Nephron (organoid): Measurements from ENCODE around the gene DUSP1.

ENCODE experiments used
- H3K27ac Mint-ChIP-seq, 3 experiments: 2 replicates each; pipeline ENCODE4 v1.8.0; 2020; ENCODE audit warnings: mixed read lengths in 3 of 3, mild to moderate bottlenecking in 2 of 3, moderate library complexity in 1 of 3
- H3K27me3 Mint-ChIP-seq: 2 replicates; pipeline ENCODE4 v1.8.0; 2021; ENCODE audit warnings: low read depth, mild to moderate bottlenecking, moderate library complexity, mixed read lengths
- H3K36me3 Mint-ChIP-seq: 2 replicates; pipeline ENCODE4 v1.8.0; 2020; ENCODE audit warnings: low read depth, mixed read lengths
- H3K4me1 Mint-ChIP-seq: 2 replicates; pipeline ENCODE4 v1.8.0; 2020; ENCODE audit warnings: mixed read lengths
- H3K4me3 Mint-ChIP-seq, 3 experiments: 2 replicates each; pipeline ENCODE4 v1.8.0; 2020; ENCODE audit warnings: mild to moderate bottlenecking in 3 of 3, mixed read lengths in 3 of 3, moderate library complexity in 2 of 3
- H3K9me3 Mint-ChIP-seq: 2 replicates; pipeline ENCODE4 v1.8.0; 2020; ENCODE audit warnings: mixed read lengths
- TF ChIP-seq, protein P1 (sequence below), 3 experiments: fragments of 200-600 bp; sonication (generic); IDR thresholded peaks; one replicate each; pipeline ENCODE4 v1.5.0; 2021; ENCODE audit warnings: antibody characterized with exemption in 3 of 3; ENCODE audit not compliant: unreplicated experiment in 3 of 3

The DUSP1 gene

DNA sequence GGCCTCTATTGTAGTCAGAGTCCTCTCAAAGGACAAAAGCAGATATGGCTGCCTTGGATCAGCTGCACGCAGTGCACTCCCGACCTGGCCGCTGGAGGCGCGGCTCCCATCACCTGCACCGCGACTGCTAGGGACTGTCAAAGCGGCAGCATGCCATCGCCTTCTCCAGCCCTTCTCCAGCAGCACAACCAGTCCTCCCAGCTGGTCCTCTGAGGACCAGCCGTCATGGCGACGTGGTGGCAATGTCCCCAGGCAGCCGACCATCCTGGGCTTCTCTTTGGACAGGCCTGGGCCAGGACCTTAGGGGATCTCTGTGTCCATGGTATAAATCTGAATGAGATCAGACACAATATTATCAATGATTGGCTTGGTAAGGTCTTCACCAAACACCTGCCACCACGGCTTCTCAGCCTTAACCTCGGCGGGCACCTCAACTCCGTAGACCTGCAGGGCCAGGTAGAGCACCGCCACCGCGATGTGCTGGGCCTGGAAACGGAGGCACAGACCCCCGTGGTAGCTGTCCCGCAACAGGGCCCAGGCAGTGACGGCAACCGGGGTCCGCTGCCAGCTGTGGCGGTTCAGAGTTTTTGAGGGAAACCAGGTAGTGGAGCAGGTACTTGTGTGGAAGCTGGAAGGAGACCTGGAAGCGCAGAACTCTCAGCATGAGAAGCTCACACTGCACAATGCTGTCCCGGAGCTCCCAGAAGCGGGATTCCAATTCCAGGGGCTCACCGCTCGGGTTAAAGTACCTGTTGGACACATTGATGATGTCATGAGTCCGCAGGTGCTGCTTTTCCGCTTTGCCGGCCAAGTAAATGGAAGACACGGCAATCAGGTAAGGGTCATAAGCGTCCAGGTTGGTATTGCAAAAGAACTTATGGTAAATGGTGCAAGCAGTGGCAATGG, 8.5 kb downstream of the DUSP1 start:
- peaks cover 39% of the 10 kb centered on the region for H3K4me1 Mint-ChIP-seq
- peaks cover 13% of the 10 kb centered on the region for H3K36me3 Mint-ChIP-seq
- H3K27ac Mint-ChIP-seq, result no peak overlapping the region
- H3K9me3 Mint-ChIP-seq, result peaks cover 24% of the 10 kb centered on the region
- H3K27me3 Mint-ChIP-seq, result peaks cover 4% of the 10 kb centered on the region
- TF ChIP-seq, protein P1, sequence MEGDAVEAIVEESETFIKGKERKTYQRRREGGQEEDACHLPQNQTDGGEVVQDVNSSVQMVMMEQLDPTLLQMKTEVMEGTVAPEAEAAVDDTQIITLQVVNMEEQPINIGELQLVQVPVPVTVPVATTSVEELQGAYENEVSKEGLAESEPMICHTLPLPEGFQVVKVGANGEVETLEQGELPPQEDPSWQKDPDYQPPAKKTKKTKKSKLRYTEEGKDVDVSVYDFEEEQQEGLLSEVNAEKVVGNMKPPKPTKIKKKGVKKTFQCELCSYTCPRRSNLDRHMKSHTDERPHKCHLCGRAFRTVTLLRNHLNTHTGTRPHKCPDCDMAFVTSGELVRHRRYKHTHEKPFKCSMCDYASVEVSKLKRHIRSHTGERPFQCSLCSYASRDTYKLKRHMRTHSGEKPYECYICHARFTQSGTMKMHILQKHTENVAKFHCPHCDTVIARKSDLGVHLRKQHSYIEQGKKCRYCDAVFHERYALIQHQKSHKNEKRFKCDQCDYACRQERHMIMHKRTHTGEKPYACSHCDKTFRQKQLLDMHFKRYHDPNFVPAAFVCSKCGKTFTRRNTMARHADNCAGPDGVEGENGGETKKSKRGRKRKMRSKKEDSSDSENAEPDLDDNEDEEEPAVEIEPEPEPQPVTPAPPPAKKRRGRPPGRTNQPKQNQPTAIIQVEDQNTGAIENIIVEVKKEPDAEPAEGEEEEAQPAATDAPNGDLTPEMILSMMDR (IDR thresholded peaks at IDR 0.05; ENCODE audit: unreplicated experiment in 3 of 3), result no peak
- H3K4me3 Mint-ChIP-seq, result no peak overlapping the region

DNA sequence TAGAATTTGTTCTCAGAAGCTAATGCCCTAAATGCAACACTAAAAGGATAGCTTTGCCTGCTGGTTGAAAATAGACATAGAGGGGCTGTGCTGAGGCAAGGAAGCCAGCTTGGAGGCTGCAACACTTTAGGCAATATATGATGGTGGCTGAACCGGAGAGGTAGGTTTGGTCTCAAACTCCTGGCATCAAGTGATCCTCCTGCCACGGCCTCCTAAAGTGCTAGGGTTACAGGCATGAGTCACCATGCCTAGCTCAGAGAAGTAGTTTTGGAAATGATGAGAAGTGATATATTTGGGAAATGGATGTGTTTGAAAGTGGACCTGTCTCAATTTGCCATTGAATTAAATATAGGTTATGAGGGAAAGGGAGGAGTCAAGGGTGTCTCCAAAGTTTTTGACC, 10.0 kb downstream of the DUSP1 start:
- H3K4me1 Mint-ChIP-seq, result peaks cover 25% of the 10 kb centered on the region
- peaks cover 4% of the 10 kb centered on the region for H3K27me3 Mint-ChIP-seq
- peak overlapping the region in 2 of 3 experiments; percentile 7 to 22 for H3K27ac Mint-ChIP-seq
- H3K9me3 Mint-ChIP-seq, result peaks cover 27% of the 10 kb centered on the region
- TF ChIP-seq, protein P1 (IDR thresholded peaks at IDR 0.05; ENCODE audit: unreplicated experiment in 3 of 3), result no peak
- peak overlapping the region in 1 of 3 experiments; percentile 9 for H3K4me3 Mint-ChIP-seq
- H3K36me3 Mint-ChIP-seq, result peaks cover 5% of the 10 kb centered on the region

DNA sequence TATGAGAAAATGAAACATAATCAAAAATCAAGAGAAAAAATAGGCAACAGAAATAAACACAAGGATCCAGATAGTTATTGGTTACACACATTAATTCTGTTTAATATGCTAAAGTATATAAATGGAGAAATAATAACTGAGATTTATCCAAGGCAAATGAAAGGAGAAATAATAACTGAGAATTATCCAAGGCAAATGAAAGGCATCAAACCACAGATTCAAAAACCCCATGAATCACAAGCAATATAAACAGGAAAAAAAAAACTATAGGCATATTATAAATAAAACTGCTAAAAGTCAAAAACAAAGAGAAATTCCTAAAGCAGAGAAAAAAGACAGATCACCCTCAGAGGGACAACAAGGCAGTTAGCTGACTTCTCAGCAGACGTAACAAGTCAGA, 10.9 kb downstream of the DUSP1 start:
- no peak overlapping the region for H3K4me3 Mint-ChIP-seq
- H3K27me3 Mint-ChIP-seq, result peaks cover 4% of the 10 kb centered on the region
- H3K36me3 Mint-ChIP-seq, result peaks cover 5% of the 10 kb centered on the region

DNA sequence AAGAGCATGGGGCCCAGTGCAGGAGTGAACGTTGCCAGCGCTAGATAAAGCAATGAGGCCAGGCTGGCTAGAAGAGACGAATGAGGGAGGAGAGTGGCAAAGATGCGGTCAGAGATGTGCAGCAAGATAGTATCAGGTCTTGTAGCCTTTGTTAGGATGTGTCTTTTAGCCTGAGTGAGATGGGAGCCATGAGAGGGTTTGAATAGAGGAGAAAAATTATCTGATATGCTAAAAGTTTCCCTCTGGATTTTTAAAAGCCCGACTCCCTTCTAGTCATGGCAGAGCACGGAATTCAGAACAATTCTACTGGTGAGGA, 12.2 kb downstream of the DUSP1 start:
- H3K27me3 Mint-ChIP-seq, result peaks cover 4% of the 10 kb centered on the region
- no peak overlapping the region for H3K4me3 Mint-ChIP-seq
- H3K4me1 Mint-ChIP-seq, result peaks cover 11% of the 10 kb centered on the region

More for the DNA sequence above, 10.9 kb downstream of the DUSP1 start:
- TF ChIP-seq, protein P1 (IDR thresholded peaks at IDR 0.05; ENCODE audit: unreplicated experiment in 3 of 3), result no peak
- H3K9me3 Mint-ChIP-seq, result peaks cover 27% of the 10 kb centered on the region
- H3K27ac Mint-ChIP-seq, result no peak overlapping the region
- H3K4me1 Mint-ChIP-seq, result peaks cover 17% of the 10 kb centered on the region

DNA sequence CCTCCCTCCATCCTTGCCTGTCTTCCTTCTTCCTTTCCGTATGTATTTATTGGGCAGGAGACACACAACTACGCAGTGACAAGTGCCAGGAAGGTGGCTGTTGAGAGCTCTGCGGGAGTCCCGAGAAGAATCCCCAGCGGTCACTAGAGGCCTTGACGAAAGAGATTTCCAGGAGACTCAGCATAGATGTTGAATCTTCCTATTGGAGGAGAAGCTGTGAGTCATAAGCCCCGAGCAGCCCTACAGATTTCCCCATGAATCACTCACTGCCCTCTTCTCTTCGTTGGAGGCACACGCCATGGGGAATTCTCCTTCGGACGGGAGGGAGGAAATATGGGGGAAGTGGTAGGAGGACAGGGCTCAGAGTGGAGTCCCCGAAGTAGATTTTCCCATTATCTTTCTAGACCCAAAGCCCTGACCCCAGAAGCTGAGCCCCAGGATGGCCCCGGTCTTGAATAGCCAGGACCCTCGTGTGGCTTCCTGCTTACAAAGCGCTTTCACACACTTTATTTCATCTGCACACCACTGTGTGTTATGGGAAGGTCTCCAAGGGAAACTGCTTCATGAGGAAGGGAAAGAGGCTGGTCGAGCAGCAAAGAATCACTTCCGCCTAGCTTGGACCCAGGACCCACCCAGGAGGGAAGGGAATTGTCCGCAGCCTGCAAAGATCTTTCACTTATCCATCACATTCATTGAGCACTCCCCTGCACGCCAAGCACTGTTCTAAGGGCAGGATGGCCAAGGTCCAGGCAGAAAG, 12.7 kb downstream of the DUSP1 start:
- H3K36me3 Mint-ChIP-seq, result peaks cover 5% of the 10 kb centered on the region
- H3K27me3 Mint-ChIP-seq, result peaks cover 4% of the 10 kb centered on the region
- H3K9me3 Mint-ChIP-seq, result peaks cover 27% of the 10 kb centered on the region
- TF ChIP-seq, protein P1 (IDR thresholded peaks at IDR 0.05; ENCODE audit: unreplicated experiment in 3 of 3), result no peak
- H3K4me3 Mint-ChIP-seq, result no peak overlapping the region
- H3K4me1 Mint-ChIP-seq, result peaks cover 11% of the 10 kb centered on the region
- peak overlapping the region; percentile 4 to 35 (median 13) for H3K27ac Mint-ChIP-seq

More for the DNA sequence above, 12.2 kb downstream of the DUSP1 start:
- peaks cover 27% of the 10 kb centered on the region for H3K9me3 Mint-ChIP-seq
- TF ChIP-seq, protein P1 (IDR thresholded peaks at IDR 0.05; ENCODE audit: unreplicated experiment in 3 of 3), result no peak
- H3K36me3 Mint-ChIP-seq, result peaks cover 5% of the 10 kb centered on the region
- peak overlapping the region; percentile 4 to 35 (median 13) for H3K27ac Mint-ChIP-seq
